ENCODE results near the gene GPR153.

- no peak for TF ChIP-seq CTCF (IDR thresholded peaks at IDR 0.05)
- no peak for TF ChIP-seq POLR2A (IDR thresholded peaks at IDR 0.05)
These were observed 2.8 kb upstream of the GPR153 start for GRCh38 chr1:6263716-6264115.

Measured in Peyer's patch (tissue), 4 donors.